GM18870 (cell line): ENCODE data around the gene SOS2.
"Not testable (repeated sequence)": the region's sequence is repeated elsewhere in the genome, so short reads cannot be mapped to it uniquely, and the experiment has no call there.

ENCODE experiments used
- ATAC-seq: cut with Tn5 transposase; IDR thresholded peaks from one replicate; pipeline ENCODE4 v1.9.1; 2021; ENCODE audit warnings: moderate library complexity; ENCODE audit not compliant: unreplicated experiment

SOS2 gene

DNA sequence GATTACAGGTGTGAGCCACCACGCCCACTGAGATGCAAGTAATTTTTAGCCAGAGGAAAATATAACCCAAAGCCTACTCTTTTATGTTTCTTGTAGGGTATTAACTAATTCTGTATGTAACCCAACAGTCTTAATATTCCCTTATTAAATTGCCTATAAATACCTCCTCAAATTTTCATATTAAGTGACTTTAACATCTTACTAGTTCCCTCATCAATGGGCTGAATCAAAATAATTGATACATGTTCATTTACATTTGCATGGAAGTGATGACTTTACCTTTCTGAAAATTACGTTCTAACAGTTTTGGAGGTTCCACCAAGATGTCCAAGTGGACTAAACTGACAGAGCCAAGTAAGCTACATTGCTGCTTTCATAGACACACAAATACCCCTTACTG lies 3.1 kb downstream of the SOS2 start:
- ATAC-seq = no peak

DNA sequence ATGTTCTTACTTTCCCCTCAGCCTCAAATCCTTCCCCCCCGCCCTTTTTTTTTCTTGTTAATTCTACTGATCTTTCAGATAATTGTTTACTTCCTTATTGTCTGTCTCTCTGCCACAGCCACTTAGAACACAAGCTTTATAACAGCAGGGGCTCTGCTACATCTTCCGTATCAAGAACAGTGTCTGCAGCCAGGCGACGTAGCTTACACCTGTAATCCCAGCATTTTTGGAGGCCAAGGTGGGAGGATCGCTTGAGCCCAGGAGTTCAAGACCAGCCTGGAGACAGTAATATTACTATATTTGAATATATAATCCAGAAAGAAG lies 5.4 kb downstream of the SOS2 start:
- ATAC-seq = no peak

DNA sequence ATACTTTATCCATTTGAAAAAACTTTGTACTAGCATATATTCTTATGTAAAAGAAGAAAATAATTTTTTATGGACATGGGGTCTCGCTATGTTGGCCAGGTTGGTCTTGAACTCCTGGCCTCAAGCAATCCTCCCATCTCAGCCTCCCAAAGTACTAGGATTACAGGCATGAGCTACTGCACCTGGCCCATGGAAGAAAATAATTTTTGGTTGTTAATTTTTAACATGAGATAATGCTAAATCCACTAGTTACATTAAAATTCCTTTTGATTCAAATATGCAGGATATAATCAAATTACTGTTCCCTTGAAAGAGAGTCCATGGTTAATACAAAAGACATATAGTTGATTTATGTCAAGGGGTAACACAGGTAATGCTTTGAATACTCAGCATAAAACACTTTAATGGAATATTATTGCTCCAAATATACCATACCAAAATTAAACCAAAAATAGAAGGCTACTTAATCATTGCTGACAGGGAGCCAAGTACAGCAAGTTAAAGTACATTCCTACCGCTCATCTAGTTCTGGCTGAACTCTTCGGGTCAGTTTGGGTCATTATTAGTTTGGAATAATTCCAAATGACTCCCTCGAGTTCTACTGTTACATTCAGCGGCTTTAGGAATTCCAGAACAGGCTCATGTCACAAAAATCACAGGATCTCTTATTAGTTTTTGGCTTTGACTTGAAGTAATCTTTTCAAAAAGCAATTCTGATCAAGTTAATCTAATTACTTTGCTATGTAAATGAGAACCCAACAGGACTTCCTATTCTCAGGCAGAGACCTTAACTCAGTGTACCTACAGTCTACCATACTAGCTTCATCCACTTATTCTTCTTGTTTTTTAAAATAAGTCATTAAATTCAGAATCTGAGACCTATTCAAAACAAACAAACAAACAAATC lies 6.1 kb downstream of the SOS2 start:
- ATAC-seq = no peak

DNA sequence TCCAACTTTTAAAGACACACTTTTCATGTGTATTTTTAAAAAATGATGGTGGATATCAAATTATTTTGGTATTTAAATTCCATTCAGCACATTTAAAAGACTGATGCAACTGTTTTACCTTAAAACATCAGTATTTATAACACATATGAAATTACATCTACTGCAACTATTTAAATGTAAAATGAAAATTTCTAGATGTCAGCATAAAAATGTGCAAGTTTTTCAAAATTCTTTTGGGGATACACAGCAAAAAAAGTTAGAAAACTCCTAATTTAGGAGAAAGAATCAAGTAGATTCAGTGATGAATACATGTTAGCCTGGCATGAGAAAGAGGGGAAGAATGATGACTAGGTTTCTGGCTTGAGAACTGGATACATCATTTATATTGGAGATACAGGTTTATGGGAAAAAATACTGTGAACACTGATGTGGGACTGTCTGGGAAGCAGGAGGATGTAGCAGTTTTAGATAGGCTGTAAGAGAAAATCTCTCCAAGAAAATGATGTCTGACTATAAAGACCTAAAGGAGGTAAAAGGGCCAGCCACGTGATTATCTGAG lies 9.2 kb downstream of the SOS2 start:
- no peak for ATAC-seq

DNA sequence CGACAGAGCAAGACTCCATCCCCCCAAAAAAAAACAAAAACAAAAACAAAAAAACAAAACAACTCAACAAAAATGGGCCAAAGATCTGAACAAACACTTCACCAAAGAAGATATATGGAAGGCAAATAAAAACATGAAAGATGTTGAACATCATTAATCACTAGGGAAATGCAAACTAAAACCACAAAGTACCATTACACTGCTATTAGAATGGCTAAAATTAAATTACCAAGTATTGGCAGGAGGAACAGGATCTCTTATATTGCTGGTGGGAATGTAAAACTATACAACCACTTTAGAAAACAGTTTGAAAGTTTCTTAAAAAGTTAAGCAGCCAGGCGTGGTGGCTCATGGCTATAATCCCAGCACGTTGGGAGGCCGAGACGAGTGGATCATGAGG lies 12.9 kb downstream of the SOS2 start:
- no peak for ATAC-seq

DNA sequence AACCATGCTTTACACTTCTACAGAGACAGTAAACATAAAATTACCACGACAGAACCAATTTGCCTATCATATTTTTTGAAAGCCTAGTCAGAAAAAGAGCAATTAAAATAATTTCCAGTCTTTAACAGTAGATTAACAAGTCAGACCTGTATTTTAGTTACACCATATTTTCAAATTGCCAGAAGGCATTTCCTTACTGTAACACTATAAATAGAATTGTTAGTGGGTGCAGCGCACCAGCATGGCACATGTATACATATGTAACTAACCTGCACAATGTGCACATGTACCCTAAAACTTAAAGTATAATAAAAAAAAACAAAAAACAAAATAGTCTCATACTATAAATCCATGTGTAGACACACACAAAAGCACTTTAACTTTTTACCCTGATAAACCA lies 16.0 kb downstream of the SOS2 start:
- no peak for ATAC-seq

DNA sequence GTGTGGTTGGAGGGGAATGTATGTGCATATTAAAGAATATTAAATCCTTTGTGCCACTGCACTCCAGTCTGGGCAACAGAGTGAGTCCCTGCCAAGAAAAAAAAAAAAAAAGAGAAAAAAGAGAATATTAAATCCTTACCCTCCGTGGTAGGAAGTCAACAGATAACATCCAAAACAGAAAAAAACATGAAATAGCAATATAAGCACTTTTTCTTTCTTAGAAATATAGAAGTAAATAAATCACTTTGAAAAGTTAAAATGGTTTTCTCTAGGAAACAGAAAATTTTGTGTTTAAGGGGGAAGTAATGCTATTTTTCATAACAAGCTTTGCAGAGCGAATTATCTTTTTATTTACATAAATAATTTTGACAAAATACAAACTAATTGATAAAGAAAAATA lies 17.6 kb downstream of the SOS2 start:
- ATAC-seq = no peak

DNA sequence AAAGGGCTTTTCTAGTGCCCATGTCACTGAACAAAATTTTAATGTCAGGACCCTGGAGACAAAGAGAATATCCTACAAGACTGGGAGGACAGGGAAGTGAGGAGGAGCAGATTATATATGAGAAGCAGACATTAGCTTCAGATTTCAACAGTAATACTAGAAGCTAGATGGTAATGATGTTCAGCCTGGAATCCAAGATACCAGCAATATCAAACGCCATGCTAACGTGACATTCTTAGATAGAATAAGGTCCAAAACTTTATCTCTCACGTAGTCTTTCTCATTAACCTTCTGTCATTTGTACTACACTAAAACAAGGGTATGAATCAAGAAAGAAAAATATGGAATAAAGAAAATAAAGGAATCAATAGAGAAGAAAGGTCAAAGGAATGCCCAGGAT lies 18.7 kb downstream of the SOS2 start:
- no peak for ATAC-seq

DNA sequence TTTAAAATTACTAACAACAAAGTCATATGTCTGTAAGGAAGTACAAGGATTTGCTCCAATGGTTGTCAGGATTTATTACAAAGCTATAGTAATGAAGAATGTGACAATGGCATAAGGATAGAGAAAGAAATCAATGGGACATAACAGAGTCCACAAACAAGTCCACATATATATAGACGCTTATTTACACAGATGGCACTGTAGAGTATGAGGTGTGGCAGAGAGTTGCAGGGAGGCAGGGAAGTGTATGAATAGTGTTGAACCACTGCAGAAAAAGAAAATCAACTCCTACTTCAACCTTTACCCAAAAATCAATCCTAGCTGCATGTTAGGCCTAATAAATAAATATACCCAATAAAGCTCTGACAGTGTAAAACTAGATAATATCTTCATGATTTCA lies 21.3 kb downstream of the SOS2 start:
- ATAC-seq = no peak

DNA sequence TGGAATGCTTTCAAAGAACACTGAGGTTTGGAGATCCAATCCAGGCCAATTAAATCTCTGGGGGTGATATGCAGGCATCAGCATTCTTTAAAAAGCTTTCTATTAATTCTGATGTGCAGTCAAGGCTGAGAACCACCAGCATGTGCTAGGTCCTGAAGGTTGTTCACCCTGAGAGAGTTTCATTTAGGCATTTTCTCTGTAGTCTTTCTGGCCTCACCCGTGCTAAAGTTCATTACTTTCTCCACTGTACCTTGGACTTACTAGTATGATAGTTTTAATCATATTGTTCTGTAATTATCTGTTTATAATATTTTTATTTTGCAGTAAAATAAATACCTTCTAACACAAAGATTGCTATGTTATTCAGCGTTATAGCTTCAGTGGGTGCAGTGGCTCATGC lies 32.9 kb downstream of the SOS2 start:
- ATAC-seq = no peak

DNA sequence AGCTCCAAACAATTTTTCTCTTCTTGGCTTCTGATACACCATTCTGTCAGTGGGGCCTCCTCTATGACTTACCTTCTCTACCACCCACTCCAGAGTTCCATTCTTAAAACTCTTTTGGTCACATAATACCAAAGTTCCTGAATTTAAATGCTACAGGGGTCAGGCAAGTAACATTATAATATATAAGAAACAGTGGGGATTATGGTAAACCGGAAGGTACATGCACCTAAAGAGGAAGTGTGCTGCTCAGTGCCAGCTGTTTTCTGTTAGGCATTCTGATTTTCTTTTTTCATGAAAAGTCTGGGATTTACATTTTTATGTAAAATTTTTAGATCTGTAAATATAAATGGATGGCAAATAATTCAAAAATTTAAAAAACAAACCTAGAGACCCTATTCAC lies 39.9 kb downstream of the SOS2 start:
- no peak for ATAC-seq

DNA sequence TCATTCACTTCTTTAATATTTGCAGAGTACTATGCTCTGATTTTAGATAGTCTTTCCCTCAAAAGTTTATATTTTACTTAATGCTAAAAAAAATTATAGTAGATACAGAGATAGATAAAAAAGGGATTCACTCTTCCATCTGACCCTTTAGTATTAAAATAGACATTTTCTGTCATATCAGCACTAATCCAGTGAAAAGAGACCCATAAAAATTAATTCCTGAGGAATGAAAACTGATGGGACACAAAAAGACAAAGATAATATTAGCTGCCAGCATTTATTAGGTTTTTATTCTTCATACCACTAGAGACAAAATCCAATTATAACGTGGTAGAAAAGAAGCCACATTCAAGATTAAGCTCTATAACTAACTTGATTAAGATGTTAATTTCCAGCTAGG lies 45.3 kb downstream of the SOS2 start:
- no peak for ATAC-seq

DNA sequence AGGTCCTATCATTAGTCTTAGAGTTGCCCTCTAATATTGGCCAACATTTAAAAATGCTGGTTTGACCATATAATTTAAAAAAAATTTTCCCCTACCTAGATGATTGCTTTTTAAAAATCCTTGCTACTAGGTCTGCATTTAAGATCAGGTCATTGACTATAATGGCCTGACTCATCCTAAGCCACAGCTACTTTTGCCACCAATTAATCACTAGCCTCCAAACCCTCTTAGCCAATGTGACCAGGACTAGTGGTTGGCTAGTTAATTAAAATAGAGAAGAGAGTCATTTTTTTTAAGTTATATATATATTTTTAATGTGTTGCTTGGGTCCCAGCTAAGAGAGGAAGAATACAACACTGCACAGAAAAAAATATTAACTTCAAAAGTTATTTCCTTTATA lies 57.5 kb downstream of the SOS2 start:
- no peak for ATAC-seq

DNA sequence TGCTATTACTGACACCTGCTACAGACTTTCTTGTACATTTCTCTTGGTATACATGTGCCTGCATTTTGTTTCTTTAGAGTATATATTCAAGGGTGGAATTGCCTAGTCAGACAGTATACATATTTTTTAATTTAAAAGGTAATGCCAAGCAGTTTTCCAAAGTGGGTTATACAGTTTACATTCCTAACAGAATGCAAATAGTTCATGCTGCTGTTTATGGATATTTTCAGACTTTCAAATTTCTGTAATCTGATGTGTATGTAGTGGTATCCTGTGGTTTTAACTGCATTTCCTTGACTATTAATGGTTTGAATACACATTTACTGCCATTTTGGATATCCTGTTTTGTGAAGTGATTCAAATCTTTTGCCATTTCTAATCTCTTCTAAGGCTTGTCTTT lies 59.5 kb downstream of the SOS2 start:
- no peak for ATAC-seq

DNA sequence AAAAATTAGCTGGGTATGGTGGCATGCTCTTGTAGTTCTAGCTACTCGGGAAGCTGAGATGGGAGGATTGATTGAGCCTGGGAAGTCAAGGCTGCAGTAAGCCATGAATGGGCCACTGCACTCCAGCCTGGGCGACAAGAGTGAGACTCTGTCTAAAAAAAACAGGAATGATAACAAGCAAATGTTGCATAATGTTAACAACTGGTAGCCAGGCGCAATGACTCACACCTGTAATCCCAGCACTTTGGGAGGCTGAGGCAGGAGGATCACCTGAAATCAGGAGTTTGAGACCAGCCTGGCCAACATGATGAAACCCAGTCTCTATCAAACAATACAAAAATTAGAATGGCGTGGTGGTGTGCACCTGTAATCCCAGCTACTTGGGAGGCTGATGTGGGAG lies 64.0 kb downstream of the SOS2 start:
- not testable (repeated sequence) for ATAC-seq

DNA sequence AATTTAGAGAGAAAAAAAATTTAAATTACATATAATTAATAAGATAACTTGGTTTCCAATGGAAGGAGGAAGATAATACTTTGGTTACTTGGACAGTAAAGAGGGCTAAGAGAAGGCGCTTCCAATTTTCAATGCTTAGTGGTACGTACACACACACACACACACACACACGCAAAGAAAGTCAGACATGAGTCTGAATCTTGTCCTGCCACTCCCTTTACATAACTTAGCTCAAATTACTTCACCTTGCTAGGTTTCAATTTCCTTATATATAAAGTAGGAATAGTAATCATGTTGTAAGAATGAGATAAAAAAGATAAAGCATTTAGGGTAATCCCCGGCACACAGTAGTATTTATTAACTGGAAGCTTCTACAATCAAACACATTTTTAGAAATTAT lies 75.3 kb downstream of the SOS2 start:
- ATAC-seq = no peak

DNA sequence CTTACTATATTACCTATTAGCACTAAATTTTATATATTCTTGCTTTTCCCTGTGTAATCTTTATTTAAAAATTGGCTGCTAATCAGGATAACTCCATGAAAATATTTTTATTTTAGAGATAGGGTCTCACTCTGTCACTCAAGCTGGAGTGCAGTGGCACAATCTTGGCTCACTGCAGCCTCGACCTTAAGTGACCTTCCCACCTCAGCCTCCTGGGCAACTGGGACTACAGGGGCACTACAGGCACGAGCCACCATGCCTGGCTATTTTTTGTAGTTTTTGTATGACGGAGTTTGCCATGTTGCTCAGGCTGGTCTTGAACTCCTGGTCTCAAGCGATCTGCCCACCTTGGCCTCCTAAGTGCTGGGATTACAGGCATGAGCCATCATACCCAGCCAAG lies 82.6 kb downstream of the SOS2 start:
- ATAC-seq = no peak

DNA sequence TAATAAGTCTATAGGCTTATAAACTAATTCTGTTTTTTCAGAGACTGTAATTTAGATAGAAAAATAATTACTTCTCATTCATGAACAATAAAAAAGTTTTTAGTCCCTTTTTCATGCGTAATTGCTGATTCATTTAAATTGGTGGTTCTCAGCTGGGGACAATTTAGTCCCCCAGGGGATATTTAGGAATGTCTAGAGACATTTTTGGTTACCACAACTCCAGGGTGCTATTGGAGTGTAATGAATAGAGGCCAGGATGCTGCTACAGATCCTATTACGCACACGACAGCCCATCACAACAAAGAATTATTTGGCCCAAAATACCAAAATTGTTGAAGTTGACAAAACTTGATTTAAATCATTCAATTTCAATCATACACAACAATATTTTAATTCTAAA lies 92.2 kb downstream of the SOS2 start:
- ATAC-seq = no peak

DNA sequence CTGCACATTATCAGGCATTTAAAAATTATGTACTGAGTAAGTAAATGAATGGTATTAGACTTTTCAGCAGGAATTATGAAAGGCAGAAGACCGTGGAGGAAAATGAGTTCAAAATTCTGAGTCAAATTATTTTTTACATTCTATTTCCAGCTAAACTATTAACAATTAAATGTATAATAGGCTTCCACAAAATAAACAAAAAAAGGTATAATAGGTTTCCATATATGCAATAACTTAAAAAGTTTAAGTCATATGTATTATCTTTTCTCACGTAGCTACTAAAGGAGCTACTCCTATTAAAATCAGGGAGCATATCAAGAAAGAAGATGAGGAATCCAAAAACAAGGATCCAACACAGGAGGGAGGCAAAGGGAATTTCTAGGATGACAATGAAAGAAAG lies 103.6 kb downstream of the SOS2 start:
- ATAC-seq = no peak

DNA sequence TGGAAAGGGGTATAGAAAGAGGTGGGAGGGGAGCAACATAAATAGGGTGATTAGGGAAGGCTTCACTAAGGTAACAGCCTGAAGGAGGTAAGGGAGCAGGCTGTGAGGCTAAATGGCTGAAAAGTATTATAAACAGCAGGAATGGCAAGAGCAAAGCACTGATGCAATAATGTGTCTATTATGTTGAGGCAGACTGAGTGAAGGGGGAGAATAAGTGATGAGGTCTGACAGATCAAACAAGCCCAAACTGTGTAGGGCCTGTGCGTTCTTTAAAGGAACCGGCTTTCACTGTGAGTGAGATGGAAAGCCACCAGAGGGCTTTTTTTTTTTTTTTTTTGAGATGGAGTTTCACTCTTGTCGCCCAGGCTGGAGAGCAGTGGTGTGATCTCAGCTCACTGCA lies 108.3 kb downstream of the SOS2 start:
- no peak for ATAC-seq

DNA sequence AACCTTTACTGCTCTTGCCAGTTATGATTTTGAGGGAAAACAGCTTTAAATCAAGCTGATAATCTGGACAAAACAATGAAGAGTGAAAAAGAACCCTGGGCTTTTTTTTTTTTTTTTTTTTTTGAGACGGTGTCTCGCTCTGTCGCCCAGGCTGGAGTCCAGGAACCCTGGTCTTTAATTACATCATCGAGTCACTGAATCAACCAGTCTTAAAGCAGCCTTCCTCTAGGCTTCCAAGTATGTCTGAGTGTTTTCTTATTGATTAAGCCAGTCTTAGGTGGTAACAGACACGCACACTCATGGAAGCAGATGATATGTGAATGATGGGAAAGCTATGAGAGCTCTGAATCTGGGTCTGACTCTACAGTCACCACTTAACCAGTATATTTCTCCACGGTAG lies 109.1 kb downstream of the SOS2 start:
- no peak for ATAC-seq

DNA sequence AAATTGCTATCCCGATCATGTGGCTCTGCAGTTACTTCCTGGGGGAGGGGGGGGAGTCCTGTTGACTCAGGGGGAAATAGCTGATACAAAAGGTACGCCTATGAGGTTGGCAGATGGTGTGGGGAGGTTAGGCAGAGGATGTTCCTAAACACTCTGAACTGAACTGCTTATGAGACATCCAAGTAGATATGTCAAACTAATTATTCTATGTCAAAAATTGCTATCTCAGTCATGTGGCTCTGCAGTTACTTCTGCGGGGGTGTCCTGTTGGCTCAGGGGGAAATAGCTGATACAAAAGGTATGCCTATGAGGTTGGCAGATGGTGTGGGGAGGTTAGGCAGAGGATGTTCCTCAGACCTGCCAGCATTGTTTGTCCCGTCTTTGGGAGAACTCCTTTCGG lies 109.9 kb downstream of the SOS2 start:
- no peak for ATAC-seq

DNA sequence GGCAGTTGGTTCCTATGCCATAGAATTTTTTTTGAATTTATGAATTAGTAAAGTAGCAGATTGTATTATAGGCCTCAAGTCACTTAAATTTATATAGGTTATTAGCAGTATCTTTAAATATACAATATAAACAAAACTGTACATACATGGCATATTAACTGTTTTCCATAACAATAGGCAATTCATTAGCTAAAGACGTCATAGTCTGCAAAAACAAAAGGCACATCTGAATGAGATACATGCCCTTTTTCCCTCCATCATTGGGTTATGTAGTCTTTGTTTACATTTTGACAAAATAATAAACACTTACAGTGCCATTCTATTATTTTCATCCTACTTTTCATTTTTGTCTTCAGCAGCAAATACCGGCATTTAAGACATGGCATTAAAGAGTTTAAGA lies 113.9 kb downstream of the SOS2 start:
- ATAC-seq = no peak
